ENCODE data around the gene PTPN5. TPM values are rescaled to one million over a fixed set of nuclear protein-coding genes. Genes with fewer than 3 reads are reported as not detected.
"Not testable (repeated sequence)": the region's sequence is repeated elsewhere in the genome, so short reads cannot be mapped to it uniquely, and the experiment has no call there.

Gene PTPN5
- polyA plus RNA-seq, 3 donors: not detected

DNA sequence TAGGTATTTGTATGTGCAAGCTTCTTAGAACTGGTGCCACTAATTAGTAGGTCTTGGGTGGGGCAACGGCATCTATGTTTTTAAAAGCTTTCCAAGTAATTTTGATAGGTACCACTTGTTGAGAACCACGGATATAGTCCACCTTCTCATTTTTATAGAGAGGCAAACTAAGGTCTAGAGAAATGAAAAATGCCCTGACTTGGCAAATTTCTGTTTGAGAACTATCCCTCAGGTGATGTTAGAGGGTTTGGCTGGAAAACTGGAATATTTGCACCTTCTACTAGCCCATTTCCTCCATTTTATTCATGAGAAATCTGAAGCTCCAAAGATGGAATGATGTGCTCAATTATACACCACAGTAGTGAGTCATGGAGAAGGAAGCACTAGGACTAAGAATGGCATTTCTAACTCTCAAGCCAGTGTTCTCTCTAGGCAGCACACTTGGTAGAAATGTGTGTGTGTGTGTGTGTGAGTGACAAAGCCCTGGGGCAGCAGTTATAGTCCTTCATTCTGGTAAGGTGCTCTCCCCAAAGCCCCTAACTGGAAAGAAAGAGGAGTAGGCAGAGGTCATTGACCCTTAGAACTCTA, 94.9 kb downstream of the PTPN5 start:
- Histone ChIP-seq H3K9me3 (replicated peaks in 1 of 2; ENCODE audit: control insufficient read depth in 1 of 2, insufficient read depth in 1 of 2, low read length in 2 of 2) (no peaks in the 10 kb centered on the region), H3K4me2 (replicated peaks; ENCODE audit: extremely low read depth, low read length, poor library complexity, severe bottlenecking) (no peak overlapping the region), H3K79me2 (ENCODE audit: insufficient read depth, low read length) (no peaks in the 10 kb centered on the region), H3K4me3 (replicated peaks in 1 of 3; ENCODE audit: low read depth in 2 of 3, low read length in 3 of 3) (no peak overlapping the region), H2AFZ (ENCODE audit: insufficient read depth, low read depth, low read length, poor library complexity, severe bottlenecking) (peak overlapping the region; percentile 9), H3K27me3 (ENCODE audit: control insufficient read depth in 2 of 2, insufficient read depth in 2 of 2, low read length in 2 of 2) (no peaks in the 10 kb centered on the region), H4K20me1 (ENCODE audit: insufficient read depth, low read length) (no peaks in the 10 kb centered on the region), H3K36me3 (replicated peaks in 1 of 2; ENCODE audit: control insufficient read depth in 1 of 2, insufficient read depth in 2 of 2, low read length in 2 of 2) (no peaks in the 10 kb centered on the region), H3K27ac (ENCODE audit: low read depth in 1 of 2, low read length in 2 of 2) (peak overlapping the region in 1 of 2 donors; percentile 77), H3K4me1 (ENCODE audit: control insufficient read depth in 1 of 2, insufficient read depth in 2 of 2, low read length in 2 of 2) (peaks cover 35 to 40% of the 10 kb centered on the region in 2 donors), H3K9ac (ENCODE audit: insufficient read depth, low read length, poor library complexity, severe bottlenecking) (no peak overlapping the region)
- H3K36me3 Mint-ChIP-seq: peaks cover 8 to 9% of the 10 kb centered on the region in 2 donors
- peaks cover 0 to 8% (median 2%) of the 10 kb centered on the region in 7 donors for H3K9me3 Mint-ChIP-seq
- TF ChIP-seq, protein P1, sequence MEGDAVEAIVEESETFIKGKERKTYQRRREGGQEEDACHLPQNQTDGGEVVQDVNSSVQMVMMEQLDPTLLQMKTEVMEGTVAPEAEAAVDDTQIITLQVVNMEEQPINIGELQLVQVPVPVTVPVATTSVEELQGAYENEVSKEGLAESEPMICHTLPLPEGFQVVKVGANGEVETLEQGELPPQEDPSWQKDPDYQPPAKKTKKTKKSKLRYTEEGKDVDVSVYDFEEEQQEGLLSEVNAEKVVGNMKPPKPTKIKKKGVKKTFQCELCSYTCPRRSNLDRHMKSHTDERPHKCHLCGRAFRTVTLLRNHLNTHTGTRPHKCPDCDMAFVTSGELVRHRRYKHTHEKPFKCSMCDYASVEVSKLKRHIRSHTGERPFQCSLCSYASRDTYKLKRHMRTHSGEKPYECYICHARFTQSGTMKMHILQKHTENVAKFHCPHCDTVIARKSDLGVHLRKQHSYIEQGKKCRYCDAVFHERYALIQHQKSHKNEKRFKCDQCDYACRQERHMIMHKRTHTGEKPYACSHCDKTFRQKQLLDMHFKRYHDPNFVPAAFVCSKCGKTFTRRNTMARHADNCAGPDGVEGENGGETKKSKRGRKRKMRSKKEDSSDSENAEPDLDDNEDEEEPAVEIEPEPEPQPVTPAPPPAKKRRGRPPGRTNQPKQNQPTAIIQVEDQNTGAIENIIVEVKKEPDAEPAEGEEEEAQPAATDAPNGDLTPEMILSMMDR (IDR thresholded peaks at IDR 0.05): no peak
- intact Hi-C loops (cut with micrococcal nuclease): loop anchor here (5.0 to 10.0 kb wide), 3 partner anchors 62 to 172 kb away; partner anchors contain the start of genes SPTY2D1 (in 2 of the 2) and TSG101 (in 1 of the 2)
- peaks cover 34% of the 10 kb centered on the region for H3K4me1 Mint-ChIP-seq
- H3K4me3 Mint-ChIP-seq: no peak overlapping the region
- peak overlapping the region; percentile 27 to 93 (median 92) for H3K27ac Mint-ChIP-seq
- peaks cover 2 to 7% (median 5%) of the 10 kb centered on the region in 3 donors for H3K27me3 Mint-ChIP-seq (ENCODE audit: low read depth in 3 of 3)
- WGBS (ENCODE audit: insufficient coverage): no CpG with 5 or more reads among the region's 2 CpGs
- DNase-seq: peak in 1 of 3 donors; percentile 10

DNA sequence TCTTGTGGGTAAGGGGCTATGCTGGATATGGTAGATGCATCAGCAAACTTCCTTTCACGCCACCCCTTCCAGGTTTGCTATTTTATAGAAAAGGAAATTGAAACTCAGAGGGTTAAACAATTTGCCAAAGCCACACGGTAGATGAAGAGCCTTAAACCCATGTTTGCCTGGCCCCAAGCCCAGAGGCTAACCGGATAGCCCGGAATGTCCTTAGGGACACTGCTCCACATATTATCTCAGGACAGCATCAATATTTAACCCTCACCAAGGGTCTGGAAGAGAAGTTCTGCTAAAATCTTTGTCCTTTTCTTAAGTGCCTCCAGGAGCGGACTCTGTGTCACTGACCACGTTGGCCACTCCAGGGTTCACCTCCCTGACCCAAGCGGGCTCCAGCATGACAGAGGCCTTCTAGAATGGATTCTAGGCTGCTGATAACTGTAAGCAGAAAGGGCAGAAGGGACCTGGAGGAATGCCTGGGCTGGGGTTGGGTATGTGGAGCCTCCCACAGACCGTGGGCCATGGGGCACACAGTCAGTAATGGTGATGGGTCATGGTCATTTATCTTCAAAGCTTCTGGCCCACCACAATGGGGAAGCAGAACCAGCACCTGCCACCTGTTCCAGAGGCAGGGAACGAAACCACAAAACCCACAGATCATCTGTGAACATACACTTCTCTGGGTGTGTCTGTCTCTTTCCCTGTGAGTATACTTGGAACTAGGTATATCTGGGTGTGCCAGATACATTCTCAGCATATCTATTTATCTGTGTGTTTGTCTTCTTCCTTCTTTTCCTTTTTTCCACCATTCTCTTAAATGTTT, 98.4 kb downstream of the PTPN5 start:
- Mint-ChIP-seq H3K9me3 (peaks cover 0 to 13% (median 2%) of the 10 kb centered on the region in 7 donors), H3K36me3 (no peaks in the 10 kb centered on the region), H3K4me1 (peaks cover 17% of the 10 kb centered on the region), H3K4me3 (no peak overlapping the region), H3K27ac (no peak overlapping the region), H3K27me3 (ENCODE audit: low read depth in 3 of 3) (peaks cover 2 to 5% (median 3%) of the 10 kb centered on the region in 3 donors)
- Histone ChIP-seq H3K27ac (ENCODE audit: low read depth in 1 of 2, low read length in 2 of 2) (no peak overlapping the region), H3K4me2 (replicated peaks; ENCODE audit: extremely low read depth, low read length, poor library complexity, severe bottlenecking) (no peak overlapping the region), H3K9me3 (replicated peaks in 1 of 2; ENCODE audit: control insufficient read depth in 1 of 2, insufficient read depth in 1 of 2, low read length in 2 of 2) (no peaks in the 10 kb centered on the region), H4K20me1 (ENCODE audit: insufficient read depth, low read length) (no peaks in the 10 kb centered on the region), H3K27me3 (ENCODE audit: control insufficient read depth in 2 of 2, insufficient read depth in 2 of 2, low read length in 2 of 2) (no peaks in the 10 kb centered on the region), H3K36me3 (replicated peaks in 1 of 2; ENCODE audit: control insufficient read depth in 1 of 2, insufficient read depth in 2 of 2, low read length in 2 of 2) (no peaks in the 10 kb centered on the region), H3K79me2 (ENCODE audit: insufficient read depth, low read length) (no peaks in the 10 kb centered on the region), H3K9ac (ENCODE audit: insufficient read depth, low read length, poor library complexity, severe bottlenecking) (no peak overlapping the region), H3K4me3 (replicated peaks in 1 of 3; ENCODE audit: low read depth in 2 of 3, low read length in 3 of 3) (no peak overlapping the region), H3K4me1 (ENCODE audit: control insufficient read depth in 1 of 2, insufficient read depth in 2 of 2, low read length in 2 of 2) (peaks cover 14 to 15% of the 10 kb centered on the region in 2 donors), H2AFZ (ENCODE audit: insufficient read depth, low read depth, low read length, poor library complexity, severe bottlenecking) (no peak overlapping the region)
- WGBS (ENCODE audit: insufficient coverage): 93% methylated on average over 6 of the region's 9 CpGs
- intact Hi-C loops (cut with micrococcal nuclease): loop anchor here (10.0 kb wide), 2 partner anchors 58 to 168 kb away; partner anchors contain the start of genes SPTY2D1 (in 1 of the 2) and TSG101 (in 1 of the 2)
- TF ChIP-seq, protein P1 (IDR thresholded peaks at IDR 0.05): no peak
- DNase-seq: no peak

DNA sequence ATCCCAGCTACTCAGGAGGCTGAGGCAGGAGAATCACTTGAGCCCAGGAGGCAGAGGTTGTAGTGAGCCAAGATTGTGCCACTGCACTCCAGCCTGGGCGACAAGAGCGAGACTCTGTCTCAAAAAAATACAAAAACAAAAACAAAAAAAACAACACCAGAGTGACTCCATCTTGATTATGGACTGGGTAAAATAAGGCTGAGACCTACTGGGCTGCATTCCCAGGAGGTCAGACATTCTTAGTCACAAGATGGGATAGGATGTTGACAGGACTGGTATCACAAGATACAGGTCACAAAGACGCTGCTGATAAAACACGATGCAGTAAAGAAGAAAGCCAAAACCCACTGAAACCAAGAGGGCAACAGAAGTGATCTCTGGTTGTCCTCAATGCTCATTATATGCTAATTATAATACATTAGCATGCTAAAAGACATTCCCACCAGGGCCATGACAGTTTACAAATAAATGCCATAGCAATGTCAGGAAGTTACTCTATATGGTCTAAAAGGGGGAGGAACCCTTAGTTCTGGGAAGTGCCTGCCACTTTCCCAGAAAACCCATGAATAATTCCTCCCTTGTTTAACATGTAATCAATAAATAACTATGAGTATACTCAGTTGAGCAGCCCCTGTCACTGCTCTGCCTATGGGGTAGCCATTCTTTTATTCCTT, 100.0 kb downstream of the PTPN5 start:
- not testable (repeated sequence) for H3K36me3 Mint-ChIP-seq; H3K4me1 Mint-ChIP-seq; H3K4me3 ChIP-seq (replicated peaks in 1 of 3; ENCODE audit: low read depth in 2 of 3, low read length in 3 of 3); H3K9ac ChIP-seq (ENCODE audit: insufficient read depth, low read length, poor library complexity, severe bottlenecking); H3K27ac ChIP-seq (ENCODE audit: low read depth in 1 of 2, low read length in 2 of 2); H3K9me3 ChIP-seq (replicated peaks in 1 of 2; ENCODE audit: control insufficient read depth in 1 of 2, insufficient read depth in 1 of 2, low read length in 2 of 2); H3K27ac Mint-ChIP-seq; H3K36me3 ChIP-seq (replicated peaks in 1 of 2; ENCODE audit: control insufficient read depth in 1 of 2, insufficient read depth in 2 of 2, low read length in 2 of 2); H3K27me3 Mint-ChIP-seq (ENCODE audit: low read depth in 3 of 3); H4K20me1 ChIP-seq (ENCODE audit: insufficient read depth, low read length); DNase-seq; H3K4me3 Mint-ChIP-seq; H2AFZ ChIP-seq (ENCODE audit: insufficient read depth, low read depth, low read length, poor library complexity, severe bottlenecking); H3K79me2 ChIP-seq (ENCODE audit: insufficient read depth, low read length); H3K4me1 ChIP-seq (ENCODE audit: control insufficient read depth in 1 of 2, insufficient read depth in 2 of 2, low read length in 2 of 2); H3K27me3 ChIP-seq (ENCODE audit: control insufficient read depth in 2 of 2, insufficient read depth in 2 of 2, low read length in 2 of 2); H3K4me2 ChIP-seq (replicated peaks; ENCODE audit: extremely low read depth, low read length, poor library complexity, severe bottlenecking)
- intact Hi-C loops (cut with micrococcal nuclease): loop anchor here (10.0 kb wide), 2 partner anchors 57 to 167 kb away; partner anchors contain the start of genes SPTY2D1 (in 1 of the 2) and TSG101 (in 1 of the 2)
- no CpG with 5 or more reads among the region's 4 CpGs for WGBS (ENCODE audit: insufficient coverage)
- peaks cover 0 to 13% (median 2%) of the 10 kb centered on the region in 7 donors for H3K9me3 Mint-ChIP-seq
